Neural crest cell (in vitro differentiated cells): ENCODE measurements around the gene PLPP4. TPM values are rescaled to one million over a fixed set of nuclear protein-coding genes. Genes with fewer than 3 reads are reported as not detected.

Experiments
- DNase-seq: peaks from one replicate; pipeline ENCODE4 v3.0.0; 2021; ENCODE audit warnings: low read depth, mixed read lengths, low spot score
- H3K27ac Mint-ChIP-seq: one replicate; pipeline ENCODE4 v1.8.0; 2021; ENCODE audit warnings: mild to moderate bottlenecking, mixed read lengths; ENCODE audit not compliant: unreplicated experiment
- H3K27me3 Mint-ChIP-seq: 2 replicates; pipeline ENCODE4 v1.8.0; 2021; ENCODE audit warnings: low read depth, mild to moderate bottlenecking, mixed read lengths
- H3K36me3 Mint-ChIP-seq: 2 replicates; pipeline ENCODE4 v1.8.0; 2021; ENCODE audit warnings: low read depth, mild to moderate bottlenecking, mixed read lengths
- H3K4me1 Mint-ChIP-seq: 2 replicates; pipeline ENCODE4 v1.8.0; 2021; ENCODE audit warnings: mixed read lengths
- H3K4me3 Mint-ChIP-seq: one replicate; pipeline ENCODE4 v1.8.0; 2021; ENCODE audit warnings: mild to moderate bottlenecking, mixed read lengths
- H3K9me3 Mint-ChIP-seq: 2 replicates; pipeline ENCODE4 v1.8.0; 2021; ENCODE audit warnings: mixed read lengths
- CTCF ChIP-seq: fragments of 200-600 bp; sonication (generic); conservative IDR thresholded peaks from 2 replicates; pipeline ENCODE4 v1.5.0; 2021; ENCODE audit warnings: antibody characterized with exemption, mild to moderate bottlenecking
- total RNA-seq: library from RNA; stranded (reverse); gene quantifications from 2 replicates; pipeline ENCODE4 v1.2.1, GENCODE V29; 2021

The PLPP4 gene
- total RNA-seq, 1 donor from 2014 or later = not detected

- Mint-ChIP-seq H3K27ac (no peak overlapping the region), H3K36me3 (no peaks in the 10 kb centered on the region), H3K9me3 (no peaks in the 10 kb centered on the region), H3K27me3 (peaks cover 92% of the 10 kb centered on the region), H3K4me3 (peak overlapping the region; percentile 89), H3K4me1 (peaks cover 3% of the 10 kb centered on the region)
- no peak for DNase-seq
- no peak for TF ChIP-seq CTCF
Measured at GRCh38 chr10:120456143-120456625, 843 bp upstream of the PLPP4 start.

GRCh38 chr10:120457431-120458172 lies 575 bp downstream of the PLPP4 start:
- no peak for TF ChIP-seq CTCF
- no peaks in the 10 kb centered on the region for H3K9me3 Mint-ChIP-seq
- H3K4me1 Mint-ChIP-seq = peaks cover 3% of the 10 kb centered on the region
- H3K27ac Mint-ChIP-seq = no peak overlapping the region
- peaks cover 84% of the 10 kb centered on the region for H3K27me3 Mint-ChIP-seq
- H3K36me3 Mint-ChIP-seq = no peaks in the 10 kb centered on the region
- H3K4me3 Mint-ChIP-seq = peak overlapping the region; percentile 79
- no peak for DNase-seq

- no peak for TF ChIP-seq CTCF
- DNase-seq = no peak
- no peaks in the 10 kb centered on the region for H3K36me3 Mint-ChIP-seq
- no peaks in the 10 kb centered on the region for H3K9me3 Mint-ChIP-seq
- H3K4me1 Mint-ChIP-seq = peaks cover 3% of the 10 kb centered on the region
- no peak overlapping the region for H3K27ac Mint-ChIP-seq
- peak overlapping the region; percentile 47 for H3K4me3 Mint-ChIP-seq
- peaks cover 77% of the 10 kb centered on the region for H3K27me3 Mint-ChIP-seq
Measured at GRCh38 chr10:120458432-120458831, 1.4 kb downstream of the PLPP4 start.

- Mint-ChIP-seq H3K36me3 (no peaks in the 10 kb centered on the region), H3K4me3 (peak overlapping the region; percentile 26), H3K4me1 (peaks cover 3% of the 10 kb centered on the region), H3K9me3 (no peaks in the 10 kb centered on the region), H3K27me3 (peaks cover 73% of the 10 kb centered on the region), H3K27ac (no peak overlapping the region)
- TF ChIP-seq CTCF = no peak
- DNase-seq = no peak
Measured at GRCh38 chr10:120459185-120459584, 2.2 kb downstream of the PLPP4 start.

GRCh38 chr10:120460186-120460585 lies 3.2 kb downstream of the PLPP4 start:
- DNase-seq = no peak
- TF ChIP-seq CTCF = no peak
- Mint-ChIP-seq H3K4me1 (peaks cover 3% of the 10 kb centered on the region), H3K4me3 (no peak overlapping the region), H3K27me3 (peaks cover 63% of the 10 kb centered on the region), H3K9me3 (no peaks in the 10 kb centered on the region), H3K36me3 (no peaks in the 10 kb centered on the region), H3K27ac (no peak overlapping the region)
